Measurements from ENCODE around the gene CNIH3. TPM values are rescaled to one million over a fixed set of nuclear protein-coding genes. Genes with fewer than 3 reads are reported as not detected.

Gene CNIH3
- total and polyA plus RNA-seq, 12 donors = 0.30 to 5.5 (median 2.2) TPM

- DNase-seq = peak in 6 of 7 donors; percentile 48 to 75 (median 66)
- 49 to 59% (median 57%) methylated on average over 5 of the region's 5 CpGs for WGBS, 4 donors
- no peak overlapping the region for H3K27ac ChIP-seq
- intact Hi-C loops (cut with DNase I) = no loop called here
- H3K27me3 ChIP-seq = no peaks in the 10 kb centered on the region
- TF ChIP-seq POLR2A (IDR thresholded peaks at IDR 0.05) = no peak
- no peak for TF ChIP-seq CTCF (IDR thresholded peaks at IDR 0.05)
- H3K4me1 ChIP-seq (replicated peaks in 1 of 2) = no peaks in the 10 kb centered on the region
- H3K36me3 ChIP-seq (replicated peaks in 1 of 2) = no peaks in the 10 kb centered on the region
- H3K9me3 ChIP-seq (replicated peaks in 1 of 3) = no peaks in the 10 kb centered on the region
- H3K4me3 ChIP-seq = no peak overlapping the region
Measured at GRCh38 chr1:224632381-224632871, 16.3 kb downstream of the CNIH3 start.

- H3K27me3 ChIP-seq = no peaks in the 10 kb centered on the region
- 78 to 88% (median 85%) methylated on average over 8 of the region's 8 CpGs for WGBS, 4 donors
- H3K4me1 ChIP-seq (replicated peaks in 1 of 2) = no peaks in the 10 kb centered on the region
- DNase-seq = no peak
- no peaks in the 10 kb centered on the region for H3K9me3 ChIP-seq (replicated peaks in 1 of 3)
- intact Hi-C loops (cut with DNase I) = no loop called here
- no peak overlapping the region for H3K4me3 ChIP-seq
- H3K36me3 ChIP-seq (replicated peaks in 1 of 2) = no peaks in the 10 kb centered on the region
- H3K27ac ChIP-seq = no peak overlapping the region
- TF ChIP-seq POLR2A (IDR thresholded peaks at IDR 0.05) (no peak), CTCF (IDR thresholded peaks at IDR 0.05) (no peak)
Measured at GRCh38 chr1:224632921-224633321, 16.8 kb downstream of the CNIH3 start.

GRCh38 chr1:224635356-224635755 lies 19.2 kb downstream of the CNIH3 start:
- H3K27me3 ChIP-seq = no peaks in the 10 kb centered on the region
- peak overlapping the region in 3 of 5 donors; percentile 43 to 68 (median 46) for H3K27ac ChIP-seq
- DNase-seq = peak; percentile 71 to 89 (median 84)
- WGBS, 4 donors = 25 to 68% (median 46%) methylated on average over 5 of the region's 5 CpGs
- intact Hi-C loops (cut with DNase I) = no loop called here
- TF ChIP-seq POLR2A (IDR thresholded peaks at IDR 0.05) (no peak), CTCF (IDR thresholded peaks at IDR 0.05) (no peak)
- no peak overlapping the region for H3K4me3 ChIP-seq
- no peaks in the 10 kb centered on the region for H3K9me3 ChIP-seq (replicated peaks in 1 of 3)
- H3K4me1 ChIP-seq (replicated peaks in 1 of 2) = no peaks in the 10 kb centered on the region
- H3K36me3 ChIP-seq (replicated peaks in 1 of 2) = no peaks in the 10 kb centered on the region

- intact Hi-C loops (cut with DNase I) = no loop called here
Measured at GRCh38 chr1:224637515-224637914, 21.4 kb downstream of the CNIH3 start.

More at GRCh38 chr1:224637515-224637914, 21.4 kb downstream of the CNIH3 start:
- no peaks in the 10 kb centered on the region for H3K4me1 ChIP-seq (replicated peaks in 1 of 2)
- WGBS, 4 donors = 86 to 94% (median 91%) methylated on average over 5 of the region's 5 CpGs
- H3K36me3 ChIP-seq (replicated peaks in 1 of 2) = no peaks in the 10 kb centered on the region
- H3K27me3 ChIP-seq = no peaks in the 10 kb centered on the region
- no peak for TF ChIP-seq CTCF (IDR thresholded peaks at IDR 0.05)
- no peak for TF ChIP-seq POLR2A (IDR thresholded peaks at IDR 0.05)
- no peak overlapping the region for H3K4me3 ChIP-seq
- DNase-seq = no peak
- H3K27ac ChIP-seq = no peak overlapping the region
- no peaks in the 10 kb centered on the region for H3K9me3 ChIP-seq (replicated peaks in 1 of 3)
